Measurements from ENCODE around the gene OSBPL6. TPM values are rescaled to one million over a fixed set of nuclear protein-coding genes. Genes with fewer than 3 reads are reported as not detected.

The OSBPL6 gene
- total and polyA plus RNA-seq, 4 donors: 1.3 to 3.3 (median 2.2) TPM

- TF ChIP-seq RAD21 (IDR thresholded peaks at IDR 0.05) (no peak), JUND (IDR thresholded peaks at IDR 0.05) (no peak), NR2F2 (IDR thresholded peaks at IDR 0.05) (no peak), GABPA (IDR thresholded peaks at IDR 0.05 in 1 of 2, conservative IDR thresholded peaks at IDR 0.05 in 1 of 2) (no peak), FOXA1 (IDR thresholded peaks at IDR 0.05) (no peak), FOXA2 (IDR thresholded peaks at IDR 0.05) (no peak), CTCF (IDR thresholded peaks at IDR 0.05; ENCODE audit: low read depth, low read length, missing input control) (no peak), ATF3 (IDR thresholded peaks at IDR 0.05) (no peak), SP1 (IDR thresholded peaks at IDR 0.05) (no peak), HNF4A (conservative IDR thresholded peaks at IDR 0.05) (no peak), HNF4G (IDR thresholded peaks at IDR 0.05) (no peak), EGR1 (IDR thresholded peaks at IDR 0.05; ENCODE audit: low read depth in 2 of 2) (no peak), TAF1 (conservative IDR thresholded peaks at IDR 0.05) (no peak), RXRA (IDR thresholded peaks at IDR 0.05) (no peak), YY1 (IDR thresholded peaks at IDR 0.05) (no peak)
- TF ChIP-seq, protein P1, sequence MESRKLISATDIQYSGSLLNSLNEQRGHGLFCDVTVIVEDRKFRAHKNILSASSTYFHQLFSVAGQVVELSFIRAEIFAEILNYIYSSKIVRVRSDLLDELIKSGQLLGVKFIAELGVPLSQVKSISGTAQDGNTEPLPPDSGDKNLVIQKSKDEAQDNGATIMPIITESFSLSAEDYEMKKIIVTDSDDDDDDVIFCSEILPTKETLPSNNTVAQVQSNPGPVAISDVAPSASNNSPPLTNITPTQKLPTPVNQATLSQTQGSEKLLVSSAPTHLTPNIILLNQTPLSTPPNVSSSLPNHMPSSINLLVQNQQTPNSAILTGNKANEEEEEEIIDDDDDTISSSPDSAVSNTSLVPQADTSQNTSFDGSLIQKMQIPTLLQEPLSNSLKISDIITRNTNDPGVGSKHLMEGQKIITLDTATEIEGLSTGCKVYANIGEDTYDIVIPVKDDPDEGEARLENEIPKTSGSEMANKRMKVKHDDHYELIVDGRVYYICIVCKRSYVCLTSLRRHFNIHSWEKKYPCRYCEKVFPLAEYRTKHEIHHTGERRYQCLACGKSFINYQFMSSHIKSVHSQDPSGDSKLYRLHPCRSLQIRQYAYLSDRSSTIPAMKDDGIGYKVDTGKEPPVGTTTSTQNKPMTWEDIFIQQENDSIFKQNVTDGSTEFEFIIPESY (IDR thresholded peaks at IDR 0.05): no peak
- TF ChIP-seq, protein P2, sequence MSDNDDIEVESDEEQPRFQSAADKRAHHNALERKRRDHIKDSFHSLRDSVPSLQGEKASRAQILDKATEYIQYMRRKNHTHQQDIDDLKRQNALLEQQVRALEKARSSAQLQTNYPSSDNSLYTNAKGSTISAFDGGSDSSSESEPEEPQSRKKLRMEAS (IDR thresholded peaks at IDR 0.05): no peak
- TF ChIP-seq, protein P3, sequence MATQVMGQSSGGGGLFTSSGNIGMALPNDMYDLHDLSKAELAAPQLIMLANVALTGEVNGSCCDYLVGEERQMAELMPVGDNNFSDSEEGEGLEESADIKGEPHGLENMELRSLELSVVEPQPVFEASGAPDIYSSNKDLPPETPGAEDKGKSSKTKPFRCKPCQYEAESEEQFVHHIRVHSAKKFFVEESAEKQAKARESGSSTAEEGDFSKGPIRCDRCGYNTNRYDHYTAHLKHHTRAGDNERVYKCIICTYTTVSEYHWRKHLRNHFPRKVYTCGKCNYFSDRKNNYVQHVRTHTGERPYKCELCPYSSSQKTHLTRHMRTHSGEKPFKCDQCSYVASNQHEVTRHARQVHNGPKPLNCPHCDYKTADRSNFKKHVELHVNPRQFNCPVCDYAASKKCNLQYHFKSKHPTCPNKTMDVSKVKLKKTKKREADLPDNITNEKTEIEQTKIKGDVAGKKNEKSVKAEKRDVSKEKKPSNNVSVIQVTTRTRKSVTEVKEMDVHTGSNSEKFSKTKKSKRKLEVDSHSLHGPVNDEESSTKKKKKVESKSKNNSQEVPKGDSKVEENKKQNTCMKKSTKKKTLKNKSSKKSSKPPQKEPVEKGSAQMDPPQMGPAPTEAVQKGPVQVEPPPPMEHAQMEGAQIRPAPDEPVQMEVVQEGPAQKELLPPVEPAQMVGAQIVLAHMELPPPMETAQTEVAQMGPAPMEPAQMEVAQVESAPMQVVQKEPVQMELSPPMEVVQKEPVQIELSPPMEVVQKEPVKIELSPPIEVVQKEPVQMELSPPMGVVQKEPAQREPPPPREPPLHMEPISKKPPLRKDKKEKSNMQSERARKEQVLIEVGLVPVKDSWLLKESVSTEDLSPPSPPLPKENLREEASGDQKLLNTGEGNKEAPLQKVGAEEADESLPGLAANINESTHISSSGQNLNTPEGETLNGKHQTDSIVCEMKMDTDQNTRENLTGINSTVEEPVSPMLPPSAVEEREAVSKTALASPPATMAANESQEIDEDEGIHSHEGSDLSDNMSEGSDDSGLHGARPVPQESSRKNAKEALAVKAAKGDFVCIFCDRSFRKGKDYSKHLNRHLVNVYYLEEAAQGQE (IDR thresholded peaks at IDR 0.05): no peak
- Histone ChIP-seq H3K27me3 (ENCODE audit: control insufficient read depth in 4 of 4, insufficient read depth in 4 of 4, low read length in 3 of 4) (no peaks in the 10 kb centered on the region), H3K9me3 (ENCODE audit: control insufficient read depth in 4 of 4, low read length in 3 of 4) (no peaks in the 10 kb centered on the region), H3K9ac (ENCODE audit: low read depth in 1 of 2, low read length in 2 of 2) (no peak overlapping the region), H3K27ac (ENCODE audit: low read depth in 1 of 2, low read length in 2 of 2) (no peak overlapping the region), H3K4me1 (ENCODE audit: control insufficient read depth in 4 of 4, insufficient read depth in 4 of 4, low read length in 3 of 4) (no peaks in the 10 kb centered on the region), H3K36me3 (ENCODE audit: control insufficient read depth in 4 of 4, insufficient read depth in 3 of 4, low read depth in 1 of 4, low read length in 3 of 4) (no peaks in the 10 kb centered on the region), H3K4me3 (ENCODE audit: low read depth in 1 of 3, low read length in 3 of 3) (no peak overlapping the region)
- DNase-seq (ENCODE audit: low spot score): no peak
- 81% methylated on average over 2 of the region's 2 CpGs for WGBS
Observed at GRCh38 chr2:178264211-178264610, 69.9 kb downstream of the OSBPL6 start.

Data from liver (tissue), 9 donors.